ENCODE measurements around the gene RSU1.

RSU1 gene

GRCh38 chr10:16789261-16789660, 28.0 kb downstream of the RSU1 start:
- Histone ChIP-seq H3K4me3 (no peak overlapping the region), H3K27ac (no peak overlapping the region)
- DNase-seq (ENCODE audit: low spot score) = no peak
- TF ChIP-seq CTCF (IDR thresholded peaks at IDR 0.05) = no peak

DNA sequence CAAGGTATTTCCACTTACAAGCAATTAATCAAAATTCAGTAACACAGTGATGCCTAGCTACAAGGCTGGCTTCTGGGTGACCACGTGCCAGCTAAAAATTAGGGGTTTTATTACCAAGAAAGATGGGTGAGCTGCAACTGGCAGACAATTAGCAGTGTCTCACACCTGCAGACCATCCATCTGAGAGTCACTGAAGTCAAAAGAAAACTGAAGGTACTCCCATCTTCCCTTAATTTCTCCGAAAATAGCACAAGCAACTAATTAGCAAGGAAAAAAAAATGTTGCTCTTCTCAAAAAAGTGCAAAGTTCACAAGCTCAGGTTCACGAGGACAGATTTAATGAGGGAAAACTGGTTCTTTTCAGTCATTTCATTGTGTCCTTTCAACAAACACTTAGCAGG, 28.4 kb downstream of the RSU1 start:
- no peak for DNase-seq (ENCODE audit: low spot score)
- Histone ChIP-seq H3K27ac (no peak overlapping the region), H3K4me3 (no peak overlapping the region)
- no peak for TF ChIP-seq CTCF (IDR thresholded peaks at IDR 0.05)

- TF ChIP-seq CTCF (IDR thresholded peaks at IDR 0.05) = no peak
- no peak for DNase-seq (ENCODE audit: low spot score)
- Histone ChIP-seq H3K4me3 (no peak overlapping the region), H3K27ac (no peak overlapping the region)
Measured at GRCh38 chr10:16788125-16788524, 29.1 kb downstream of the RSU1 start.

DNA sequence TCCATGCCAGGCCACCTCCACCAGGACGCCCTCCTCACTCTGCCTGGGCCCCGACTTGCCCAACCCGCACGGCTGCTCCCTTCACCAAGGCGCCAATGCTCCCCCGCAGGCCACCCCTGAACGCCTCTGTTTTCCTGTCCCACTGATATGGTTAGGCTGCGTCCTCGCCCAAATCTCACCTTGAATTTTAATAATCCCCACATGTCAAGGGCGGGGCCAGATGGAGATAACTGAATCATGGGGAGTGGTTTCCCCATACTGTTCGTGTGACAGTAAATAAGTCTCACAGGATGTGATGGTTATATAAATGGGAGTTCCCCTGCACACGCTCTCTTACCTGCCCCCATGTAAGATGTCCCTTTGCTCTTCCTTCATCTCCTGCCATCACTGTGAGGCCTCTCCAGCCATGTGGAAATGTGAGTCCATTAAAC, 29.8 kb downstream of the RSU1 start:
- TF ChIP-seq CTCF (IDR thresholded peaks at IDR 0.05) = no peak
- no peak for DNase-seq (ENCODE audit: low spot score)
- H3K27ac ChIP-seq = no peak overlapping the region
- H3K4me3 ChIP-seq = no peak overlapping the region

DNA sequence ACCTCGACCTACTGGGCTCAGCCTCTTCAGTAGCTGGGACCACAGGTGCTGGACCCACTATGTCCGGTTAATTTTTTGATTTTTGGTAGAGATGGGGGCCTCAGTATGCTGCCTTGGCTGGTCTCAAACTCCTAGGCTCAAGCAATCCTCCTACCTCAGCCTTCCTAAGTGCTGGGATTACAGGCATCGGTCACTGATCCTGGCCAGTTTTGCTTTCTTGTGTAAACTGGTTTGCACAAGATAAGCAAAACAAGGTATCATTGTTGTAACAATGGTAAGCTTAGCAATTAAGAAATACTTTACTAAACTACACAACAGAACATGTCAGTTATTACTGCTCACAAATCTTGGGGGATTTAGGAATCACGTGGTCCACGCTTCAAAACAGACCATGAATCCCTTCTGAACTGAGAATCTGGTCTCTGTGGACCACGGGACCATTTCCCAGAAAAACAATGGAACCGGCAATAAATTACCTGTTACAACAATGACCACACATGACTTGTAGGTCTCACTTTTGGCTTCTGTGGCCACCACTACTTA, 36.8 kb downstream of the RSU1 start:
- H3K4me3 ChIP-seq = no peak overlapping the region
- H3K27ac ChIP-seq = no peak overlapping the region
- no peak for DNase-seq (ENCODE audit: low spot score)
- no peak for TF ChIP-seq CTCF (IDR thresholded peaks at IDR 0.05)

DNA sequence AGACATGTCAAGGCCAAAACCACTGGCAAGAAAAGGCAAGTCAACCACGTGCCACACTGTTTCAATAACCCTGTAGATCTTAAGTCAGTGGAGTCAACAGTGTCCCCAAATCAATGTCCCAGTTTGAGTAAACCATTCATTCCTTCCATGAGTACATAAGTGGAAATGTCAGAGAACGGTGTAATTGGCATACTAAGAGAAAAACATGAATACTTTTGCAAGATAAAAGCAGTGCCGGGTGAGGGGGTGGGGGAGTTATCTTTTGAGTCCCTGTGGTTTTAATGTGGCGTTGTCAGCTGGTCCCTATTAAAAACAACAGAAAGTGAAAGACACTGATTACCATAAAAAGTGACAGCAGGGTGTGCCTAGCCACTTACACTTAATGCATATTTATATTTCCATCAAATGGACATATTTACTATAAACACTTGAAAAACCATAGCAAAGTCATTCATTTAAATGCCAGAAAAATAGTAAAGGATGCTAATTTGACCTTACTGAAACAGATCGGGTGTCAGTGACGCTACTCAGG, 37.8 kb downstream of the RSU1 start:
- Histone ChIP-seq H3K4me3 (no peak overlapping the region), H3K27ac (no peak overlapping the region)
- DNase-seq (ENCODE audit: low spot score) = no peak
- TF ChIP-seq CTCF (IDR thresholded peaks at IDR 0.05) = no peak
